H1 (cell line): Measurements from ENCODE around the gene TNIK. TPM values are rescaled to one million over a fixed set of nuclear protein-coding genes. Genes with fewer than 3 reads are reported as not detected.
"Not testable (repeated sequence)": the region's sequence is repeated elsewhere in the genome, so short reads cannot be mapped to it uniquely, and the experiment has no call there.

Source experiments
- CTCF ChIA-PET: fragments of 300-600 bp; sonication (Branson Sonifier 250); formaldehyde crosslinking; loops from one replicate; lab custom pipeline; 2021; ENCODE audit not compliant: partially characterized antibody; lab: Charles Lee
- POLR2A ChIA-PET: fragments of 300-600 bp; sonication (Branson Sonifier 250); formaldehyde crosslinking; loops from one replicate; lab custom pipeline; 2021; ENCODE audit warnings: inconsistent platforms; ENCODE audit not compliant: partially characterized antibody; lab: Charles Lee
- DNase-seq, 2 experiments: peaks; one replicate each; pipeline versions ENCODE4 v3.0.0 to v3.0.0-alpha.2; 2010 to 2022; ENCODE audit warnings: low spot score in 2 of 2, low read depth in 1 of 2, mixed read lengths in 1 of 2
- FAIRE-seq: peaks from 2 replicates; lab custom pipeline; 2011; peaks lifted over from hg19 to GRCh38; lab: Jason Lieb, UNC
- H2AFZ ChIP-seq: 2 replicates; pipeline ENCODE4 v1.8.1; 2012; ENCODE audit warnings: low read length, inconsistent platforms
- H2AK5ac ChIP-seq: 2 replicates; pipeline ENCODE4 v1.6.1; 2013; ENCODE audit warnings: low read depth, low read length
- H2BK120ac ChIP-seq: replicated peaks from 2 replicates; pipeline ENCODE3; 2013; ENCODE audit warnings: low read depth, low read length, inconsistent platforms
- H2BK12ac ChIP-seq: 2 replicates; pipeline ENCODE4 v1.6.1; 2013; ENCODE audit warnings: low read depth, low read length
- H2BK15ac ChIP-seq: 2 replicates; pipeline ENCODE4 v1.6.1; 2013; ENCODE audit warnings: low read length
- H2BK20ac ChIP-seq: 2 replicates; pipeline ENCODE4 v1.6.1; 2013; ENCODE audit warnings: low read length
- H2BK5ac ChIP-seq: 2 replicates; pipeline ENCODE4 v1.6.1; 2013; ENCODE audit warnings: low read depth, low read length
- H3K14ac ChIP-seq: 2 replicates; pipeline ENCODE4 v1.6.1; 2013; ENCODE audit warnings: inconsistent platforms; ENCODE audit not compliant: insufficient read length
- H3K18ac ChIP-seq: 2 replicates; pipeline ENCODE4 v1.6.1; 2013; ENCODE audit warnings: low read length; ENCODE audit errors: extremely low read depth
- H3K23ac ChIP-seq: 2 replicates; pipeline ENCODE4 v1.6.1; 2013; ENCODE audit warnings: inconsistent platforms; ENCODE audit not compliant: insufficient read length
- H3K23me2 ChIP-seq: 2 replicates; pipeline ENCODE4 v1.6.1; 2013; ENCODE audit warnings: low read depth, low read length
- H3K27ac ChIP-seq: 2 replicates; pipeline ENCODE4 v1.6.1; 2011; ENCODE audit warnings: low read depth, low read length, inconsistent platforms
- H3K27me3 ChIP-seq, 4 experiments: replicated peaks in 1 of 4; 1 replicate in 1 of 4; 2 replicates in 3 of 4; pipeline versions ENCODE4 v1.6.1 to v1.8.1; 2011 to 2013; ENCODE audit warnings: low read length in 3 of 4, mild to moderate bottlenecking in 3 of 4, inconsistent platforms in 2 of 4, mixed read lengths in 2 of 4, moderate library complexity in 1 of 4; ENCODE audit not compliant: control insufficient read depth in 3 of 4, insufficient read depth in 3 of 4; ENCODE audit errors: extremely low read depth in 1 of 4
- H3K36me3 ChIP-seq, 4 experiments: 2 replicates each; pipeline versions ENCODE4 v1.6.1 to v1.8.1; 2011 to 2013; ENCODE audit warnings: mild to moderate bottlenecking in 4 of 4, low read length in 3 of 4, moderate library complexity in 2 of 4, control low read depth in 1 of 4, inconsistent platforms in 1 of 4; ENCODE audit not compliant: insufficient read depth in 4 of 4, control insufficient read depth in 2 of 4
- H3K4ac ChIP-seq: replicated peaks from 2 replicates; pipeline ENCODE3; 2013; ENCODE audit warnings: low read length, low read depth, mixed read lengths, inconsistent platforms; ENCODE audit not compliant: insufficient read length
- H3K4me1 ChIP-seq, 4 experiments: replicated peaks in 1 of 4; 1 replicate in 1 of 4; 2 replicates in 3 of 4; pipeline versions ENCODE4 v1.6.1 to v1.8.1; 2011 to 2013; ENCODE audit warnings: low read length in 3 of 4, inconsistent platforms in 2 of 4, mixed read lengths in 1 of 4; ENCODE audit not compliant: insufficient read depth in 4 of 4, control insufficient read depth in 3 of 4
- H3K4me2 ChIP-seq, 2 experiments: 2 replicates each; pipeline versions ENCODE4 v1.6.1 to v1.8.1; 2011 to 2013; ENCODE audit warnings: low read depth in 2 of 2, low read length in 2 of 2, control low read depth in 1 of 2, inconsistent platforms in 1 of 2, mild to moderate bottlenecking in 1 of 2; ENCODE audit not compliant: insufficient read depth in 1 of 2
- H3K4me3 ChIP-seq, 4 experiments: fragments of 200-600, 300-600 bp in 1 of 4; sonication (generic), shearing (Covaris generic), sonication (Bioruptor Twin) in 1 of 4; 2 replicates each; pipeline versions ENCODE4 v1.5.1 to v1.8.1; 2011 to 2016; ENCODE audit warnings: low read length in 4 of 4, low read depth in 3 of 4, control low read depth in 2 of 4, inconsistent platforms in 2 of 4, mild to moderate bottlenecking in 2 of 4, mixed read lengths in 1 of 4, moderate library complexity in 1 of 4; ENCODE audit not compliant: insufficient read depth in 2 of 4; ENCODE audit errors: extremely low read depth in 1 of 4
- H3K56ac ChIP-seq: replicated peaks from 2 replicates; pipeline ENCODE3; 2013; ENCODE audit warnings: low read depth, mild to moderate bottlenecking, mixed read lengths, low read length, inconsistent platforms; ENCODE audit not compliant: insufficient read length
- H3K79me1 ChIP-seq: 2 replicates; pipeline ENCODE4 v1.6.1; 2013; ENCODE audit warnings: low read depth, low read length, control low read depth
- H3K79me2 ChIP-seq, 2 experiments: 2 replicates each; pipeline versions ENCODE4 v1.6.1 to v1.8.1; 2012 to 2013; ENCODE audit warnings: low read length in 2 of 2, mild to moderate bottlenecking in 2 of 2, inconsistent platforms in 1 of 2; ENCODE audit not compliant: insufficient read depth in 2 of 2, control insufficient read depth in 1 of 2
- H3K9ac ChIP-seq, 4 experiments: replicated peaks in 1 of 4; 1 replicate in 1 of 4; 2 replicates in 3 of 4; pipeline versions ENCODE4 v1.6.1 to v1.8.1; 2011 to 2013; ENCODE audit warnings: low read depth in 3 of 4, low read length in 3 of 4, control low read depth in 2 of 4, mild to moderate bottlenecking in 2 of 4, moderate library complexity in 2 of 4, inconsistent platforms in 1 of 4; ENCODE audit errors: extremely low read depth in 1 of 4
- H3K9me3 ChIP-seq, 2 experiments: 2 replicates each; pipeline versions ENCODE4 v1.6.1 to v1.8.1; 2012 to 2013; ENCODE audit warnings: mild to moderate bottlenecking in 2 of 2, moderate library complexity in 2 of 2, control low read depth in 1 of 2, inconsistent platforms in 1 of 2, low read depth in 1 of 2, low read length in 1 of 2, mixed read lengths in 1 of 2; ENCODE audit not compliant: insufficient read depth in 2 of 2
- H4K20me1 ChIP-seq, 2 experiments: replicated peaks in 1 of 2; 2 replicates each; pipeline versions ENCODE3 to v1.8.1; 2011 to 2013; ENCODE audit warnings: inconsistent platforms in 2 of 2, low read length in 2 of 2, mild to moderate bottlenecking in 1 of 2; ENCODE audit not compliant: insufficient read depth in 2 of 2, control insufficient read depth in 1 of 2
- H4K5ac ChIP-seq: 2 replicates; pipeline ENCODE4 v1.6.1; 2013; ENCODE audit warnings: low read length, low read depth, mixed read lengths, inconsistent platforms; ENCODE audit not compliant: insufficient read length
- H4K8ac ChIP-seq: 2 replicates; pipeline ENCODE4 v1.8.0; 2013; ENCODE audit warnings: mild to moderate bottlenecking, moderate library complexity, low read length, inconsistent platforms; ENCODE audit not compliant: insufficient read depth; ENCODE audit errors: extremely low read depth
- H4K91ac ChIP-seq: replicated peaks from 2 replicates; pipeline ENCODE3; 2013; ENCODE audit warnings: low read length, mixed read lengths, inconsistent platforms; ENCODE audit not compliant: insufficient read length
- WGBS, 2 experiments: shearing (Covaris generic) in 1 of 2; methylation state at CpG; one replicate each; pipeline versions ENCODE4 v1.1.6 to v1.1.7; 2013 to 2015; ENCODE audit warnings: low lambda C conversion rate in 2 of 2, mixed read lengths in 2 of 2, inconsistent platforms in 1 of 2, low coverage in 1 of 2, missing lambda C conversion rate in 1 of 2; ENCODE audit not compliant: insufficient replicate concordance in 2 of 2, insufficient coverage in 1 of 2, insufficient read length in 1 of 2; ENCODE audit errors: extremely low coverage in 1 of 2, missing lambda C conversion rate in 1 of 2; 5-methylcytosine and 5-hydroxymethylcytosine counted together
- polyA plus RNA-seq, 7 experiments: library from polyadenylated mRNA; depleted of rRNA in 3 of 7; stranded (reverse) in 5 of 7; unstranded in 2 of 7; fragments of >200 nt in 5 of 7; fragments of 200-250 nt in 2 of 7; gene quantifications; 1 replicate in 5 of 7; 2 replicates in 1 of 7; 4 replicates in 1 of 7; pipeline versions ENCODE4 v1.2.1 to v1.2.3, GENCODE V29; 2011 to 2013; ENCODE audit warnings: missing spikeins in 2 of 7, mixed read lengths in 2 of 7
- total RNA-seq: library from RNA; stranded (reverse); fragmentation: NEBNext Ultra II Directional; extraction: Animal tissue kit (Norgen Biotek cat#: 25700); gene quantifications from 2 replicates; pipeline ENCODE4 v1.2.1, GENCODE V29; 2021

The TNIK gene
- total and polyA plus RNA-seq, 2 of the 8 experiments (the other 6 are each of a cell fraction or from before 2014, with no cell fraction given) = 7.4 to 42.0 TPM

DNA sequence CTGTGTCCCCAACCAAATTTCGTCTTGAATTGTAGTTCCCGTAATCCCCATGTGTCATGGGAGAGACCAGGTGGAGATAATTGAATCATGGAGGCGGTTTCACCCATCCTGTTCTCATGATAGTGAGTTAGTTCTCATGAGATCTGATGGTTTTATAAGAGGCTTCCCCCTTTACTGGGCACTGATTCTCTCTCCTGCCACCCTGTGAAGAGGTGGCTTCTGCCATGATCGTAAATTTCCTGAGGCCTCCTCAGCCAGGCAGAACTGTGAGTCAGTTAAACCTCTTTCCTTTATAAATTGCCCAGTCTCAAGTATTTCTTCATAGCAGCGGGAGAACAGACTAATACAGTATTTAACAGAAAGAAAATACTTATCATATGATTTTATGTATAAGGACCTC is 93.5 kb downstream of the TNIK start:
- H3K9ac ChIP-seq, H3K9me3 ChIP-seq, H3K23ac ChIP-seq, H2BK15ac ChIP-seq, H2BK12ac ChIP-seq, H2AFZ ChIP-seq, DNase-seq, H3K27ac ChIP-seq, H4K20me1 ChIP-seq, H4K8ac ChIP-seq, H3K18ac ChIP-seq, H2BK20ac ChIP-seq, H3K27me3 ChIP-seq, H2BK120ac ChIP-seq, H3K23me2 ChIP-seq, H3K4ac ChIP-seq, H3K56ac ChIP-seq, FAIRE-seq, H3K36me3 ChIP-seq, H2BK5ac ChIP-seq, H3K79me1 ChIP-seq, H3K4me3 ChIP-seq, POLR2A ChIA-PET, H2AK5ac ChIP-seq, H4K91ac ChIP-seq, H3K14ac ChIP-seq, H3K4me1 ChIP-seq, H4K5ac ChIP-seq, H3K4me2 ChIP-seq: not testable (repeated sequence)
- 88% methylated on average over 5 of the region's 5 CpGs; no CpG with 5 or more reads in 1 of the 2 experiments for WGBS, 2 experiments
- CTCF ChIA-PET = interaction anchor here (1.5 kb wide), 1 partner anchor 13 kb away, joined by 3 read pairs; no protein-coding TSS in a partner anchor
- peaks cover 0 to 12% of the 10 kb centered on the region in 2 experiments; a peak in 2 of 4 replicates for H3K79me2 ChIP-seq
